ENCODE results near the gene TRMT61A. TPM values are rescaled to one million over a fixed set of nuclear protein-coding genes. Genes with fewer than 3 reads are reported as not detected.

TRMT61A gene
- total and polyA plus RNA-seq, 8 donors = 5.5 to 39.7 (median 15.9) TPM

- WGBS, 5 donors = 0 to 1% (median 0%) methylated on average over 2 to 76 of the region's 77 CpGs; no CpG with 5 or more reads in 1 of the 5 donors
- intact Hi-C loops (cut with DNase I; ENCODE audit: low total_unique reads) = no loop called here
Measured at GRCh38 chr14:103521438-103521950, 7.5 kb upstream of the TRMT61A start.

DNA sequence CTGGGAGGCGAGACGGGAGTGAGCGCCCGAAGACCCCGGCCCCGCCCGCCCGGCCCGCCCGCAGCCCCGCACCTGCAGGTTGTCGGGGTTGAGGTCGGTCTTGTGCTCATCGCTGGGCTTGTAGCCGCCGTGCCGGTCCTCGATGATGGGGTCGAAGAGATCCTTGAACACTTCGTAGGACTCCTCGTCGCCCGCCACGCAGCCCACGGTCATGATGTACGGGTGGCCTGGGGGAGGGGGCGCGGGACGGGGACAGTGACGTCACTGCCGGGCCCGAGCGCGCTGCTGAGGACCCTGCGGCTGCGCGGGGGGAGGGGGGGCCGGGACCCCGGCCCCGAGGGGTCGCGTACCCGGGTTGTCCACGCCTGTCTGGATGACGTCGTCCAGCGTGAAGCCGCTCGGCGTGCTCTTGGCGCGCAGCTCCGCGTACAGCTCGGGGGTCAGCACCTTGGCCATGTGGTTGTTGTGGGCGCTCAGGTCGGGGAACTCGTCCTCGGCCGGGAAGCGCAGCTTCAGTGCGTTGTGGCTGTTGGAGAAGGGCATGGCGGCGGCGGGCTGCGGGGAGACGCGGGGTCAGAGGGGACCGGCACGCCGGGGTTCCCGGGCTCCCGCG lies 6.9 kb upstream of the TRMT61A start:
- peak in 1 of 2 donors; percentile 78 for DNase-seq
- peaks cover 0 to 33% (median 20%) of the 10 kb centered on the region in 3 donors for H3K27me3 ChIP-seq
- H3K9me3 ChIP-seq = no peaks in the 10 kb centered on the region
- WGBS, 5 donors = 0 to 1% (median 0%) methylated on average over 1 to 74 of the region's 74 CpGs
- intact Hi-C loops (cut with DNase I; ENCODE audit: low total_unique reads) = no loop called here
- peak overlapping the region; percentile 60 to 80 (median 68) for H3K4me3 ChIP-seq
- TF ChIP-seq EP300 (IDR thresholded peaks at IDR 0.05) = no peak
- no peak for TF ChIP-seq POLR2A (IDR thresholded peaks at IDR 0.05)
- no peak for TF ChIP-seq CTCF (IDR thresholded peaks at IDR 0.05)
- no peak for TF ChIP-seq POLR2AphosphoS5 (IDR thresholded peaks at IDR 0.05)
- H3K27ac ChIP-seq = peak overlapping the region; percentile 75 to 94 (median 91)
- H3K36me3 ChIP-seq = peaks cover 6 to 13% (median 7%) of the 10 kb centered on the region in 4 donors
- peaks cover 65 to 94% (median 85%) of the 10 kb centered on the region in 4 donors for H3K4me1 ChIP-seq

More at GRCh38 chr14:103521438-103521950, 7.5 kb upstream of the TRMT61A start:
- Histone ChIP-seq H3K36me3 (peaks cover 6 to 13% (median 7%) of the 10 kb centered on the region in 4 donors), H3K27ac (peak overlapping the region; percentile 75 to 94 (median 91)), H3K27me3 (peaks cover 0 to 33% (median 20%) of the 10 kb centered on the region in 3 donors), H3K9me3 (no peaks in the 10 kb centered on the region), H3K4me1 (peaks cover 65 to 90% (median 81%) of the 10 kb centered on the region in 4 donors), H3K4me3 (peak overlapping the region; percentile 60 to 80 (median 68))
- DNase-seq = peak in 1 of 2 donors; percentile 67
- TF ChIP-seq POLR2AphosphoS5 (IDR thresholded peaks at IDR 0.05) (peak in 1 of 3 donors; percentile 3), POLR2A (IDR thresholded peaks at IDR 0.05) (no peak)

- Histone ChIP-seq H3K36me3 (peaks cover 6 to 13% (median 7%) of the 10 kb centered on the region in 4 donors), H3K4me1 (peaks cover 68 to 95% (median 88%) of the 10 kb centered on the region in 4 donors), H3K9me3 (no peaks in the 10 kb centered on the region), H3K4me3 (peak within 1 kb of the TSS; percentile 60 to 80 (median 68)), H3K27me3 (peaks cover 0 to 33% (median 20%) of the 10 kb centered on the region in 3 donors), H3K27ac (peak within 1 kb of the TSS; percentile 75 to 95 (median 91))
- 6 to 35% (median 7%) methylated on average over 9 to 107 of the region's 107 CpGs for WGBS, 5 donors
- TF ChIP-seq CTCF (IDR thresholded peaks at IDR 0.05) (no peak), POLR2AphosphoS5 (IDR thresholded peaks at IDR 0.05) (peak; percentile 41 to 86 (median 80)), EP300 (IDR thresholded peaks at IDR 0.05) (no peak)
- intact Hi-C loops (cut with DNase I; ENCODE audit: low total_unique reads) = no loop called here
- peak; percentile 79 to 91 for DNase-seq
Measured at GRCh38 chr14:103522649-103523574, 6.1 kb upstream of the TRMT61A start, which contains the start of gene CKB. CKB (minus strand) TSS chr14:103522830; CDS start chr14:103522493, 337 bp downstream.

DNA sequence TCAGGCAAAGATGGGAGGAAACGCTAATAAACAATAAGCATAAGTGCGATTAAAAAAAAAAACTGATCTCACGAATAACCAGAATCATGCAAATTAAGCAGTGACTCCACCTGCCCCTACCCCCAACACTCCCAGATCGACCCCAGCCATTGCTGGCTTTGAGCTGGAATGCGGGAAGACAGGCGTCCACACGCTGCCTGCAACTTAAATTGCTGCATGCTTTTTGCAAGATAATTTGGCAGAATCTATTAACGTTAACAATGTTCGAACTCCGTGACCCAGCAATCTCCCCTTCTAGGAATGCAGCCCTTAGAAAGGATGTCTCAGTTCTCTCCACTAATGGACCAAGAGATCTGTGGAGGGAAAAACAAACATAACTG lies 5.4 kb upstream of the TRMT61A start:
- H3K27ac ChIP-seq = peak overlapping the region; percentile 65 to 95 (median 91)
- H3K4me1 ChIP-seq = peaks cover 69 to 95% (median 88%) of the 10 kb centered on the region in 4 donors
- intact Hi-C loops (cut with DNase I; ENCODE audit: low total_unique reads) = no loop called here
- 58 to 71% (median 66%) methylated on average over 10 of the region's 10 CpGs for WGBS, 5 donors
- H3K36me3 ChIP-seq = peaks cover 6 to 13% (median 7%) of the 10 kb centered on the region in 4 donors
- H3K4me3 ChIP-seq = peak overlapping the region in 1 of 4 donors; percentile 73
- peaks cover 0 to 33% (median 20%) of the 10 kb centered on the region in 3 donors for H3K27me3 ChIP-seq
- no peak for TF ChIP-seq POLR2AphosphoS5 (IDR thresholded peaks at IDR 0.05)
- no peak for TF ChIP-seq CTCF (IDR thresholded peaks at IDR 0.05)
- no peak for TF ChIP-seq POLR2A (IDR thresholded peaks at IDR 0.05)
- no peak for TF ChIP-seq EP300 (IDR thresholded peaks at IDR 0.05)
- H3K9me3 ChIP-seq = no peaks in the 10 kb centered on the region
- no peak for DNase-seq

All from stomach (tissue), 9 donors.